Measurements from ENCODE around the gene ZBTB43.
"Not testable (repeated sequence)": the region's sequence is repeated elsewhere in the genome, so short reads cannot be mapped to it uniquely, and the experiment has no call there.

ZBTB43 gene

GRCh38 chr9:126791406-126792230 is 13.2 kb upstream of the ZBTB43 start:
- peak; percentile 32 to 37 for DNase-seq

- no peak for DNase-seq
These were observed 11.0 kb upstream of the ZBTB43 start for GRCh38 chr9:126793686-126794417.

- DNase-seq, result no peak
These were observed 10.4 kb upstream of the ZBTB43 start for GRCh38 chr9:126794441-126794840.

- no peak for DNase-seq
These were observed 8.1 kb upstream of the ZBTB43 start for GRCh38 chr9:126796758-126797157.

GRCh38 chr9:126797903-126798302 is 6.9 kb upstream of the ZBTB43 start:
- no peak for DNase-seq

- DNase-seq, result no peak
These were observed 5.8 kb upstream of the ZBTB43 start for GRCh38 chr9:126799034-126799433.

GRCh38 chr9:126802318-126803059 is 2.4 kb upstream of the ZBTB43 start:
- no peak for DNase-seq

- no peak for DNase-seq
These were observed 593 bp upstream of the ZBTB43 start for GRCh38 chr9:126804198-126804695.

GRCh38 chr9:126805554-126806262 is 868 bp downstream of the ZBTB43 start:
- DNase-seq, result peak; percentile 84 to 93

GRCh38 chr9:126806336-126806735 is 1.5 kb downstream of the ZBTB43 start:
- DNase-seq, result peak; percentile 18 to 22

GRCh38 chr9:126809068-126809467 is 4.2 kb downstream of the ZBTB43 start:
- DNase-seq, result no peak

- DNase-seq, result not testable (repeated sequence)
These were observed 5.4 kb downstream of the ZBTB43 start for GRCh38 chr9:126810221-126810620.

GRCh38 chr9:126813072-126813471 is 8.2 kb downstream of the ZBTB43 start:
- no peak for DNase-seq

GRCh38 chr9:126814091-126814490 is 9.3 kb downstream of the ZBTB43 start:
- DNase-seq, result no peak

- DNase-seq, result not testable (repeated sequence)
These were observed 12.8 kb downstream of the ZBTB43 start for GRCh38 chr9:126817615-126818014.

- no peak for DNase-seq
These were observed 13.6 kb downstream of the ZBTB43 start for GRCh38 chr9:126818482-126818881.

- no peak for DNase-seq
These were observed 14.6 kb downstream of the ZBTB43 start for GRCh38 chr9:126819482-126819881.

GRCh38 chr9:126822278-126822677 is 17.4 kb downstream of the ZBTB43 start:
- DNase-seq, result no peak

GRCh38 chr9:126822873-126823272 is 18.0 kb downstream of the ZBTB43 start:
- DNase-seq, result no peak

- not testable (repeated sequence) for DNase-seq
These were observed 19.2 kb downstream of the ZBTB43 start for GRCh38 chr9:126824052-126824451.

- no peak for DNase-seq
These were observed 22.4 kb downstream of the ZBTB43 start for GRCh38 chr9:126827227-126827626.

GRCh38 chr9:126829035-126829434 is 24.2 kb downstream of the ZBTB43 start:
- DNase-seq, result no peak

GRCh38 chr9:126830827-126831226 is 26.0 kb downstream of the ZBTB43 start:
- no peak for DNase-seq
